Measurements from ENCODE around the gene PLCL1. TPM values are rescaled to one million over a fixed set of nuclear protein-coding genes. Genes with fewer than 3 reads are reported as not detected.

PLCL1 gene
- total and polyA plus RNA-seq, 10 of the 15 experiments (the other 5 are each of a cell fraction or from before 2014, with no cell fraction given) = 0.03 to 1.5 (median 0.22) TPM

GRCh38 chr2:197919487-197919886 lies 115.1 kb downstream of the PLCL1 start:
- RAD21 ChIA-PET (ENCODE audit: unreplicated experiment) = no interaction called here
- 0 out of 2 replicates have a peak, but pooled peaks have one; percentile 23 for TF ChIP-seq SPI1 (IDR thresholded peaks at IDR 0.05; ENCODE audit: borderline replicate concordance, insufficient read depth, low read depth, low read length)
- no peak for TF ChIP-seq ZBTB33 (IDR thresholded peaks at IDR 0.05)
- no peak for TF ChIP-seq ZSCAN29 (IDR thresholded peaks at IDR 0.05)
- no peak for TF ChIP-seq SIN3A (IDR thresholded peaks at IDR 0.05; ENCODE audit: low read depth, low read length)
- no peak for TF ChIP-seq EED (IDR thresholded peaks at IDR 0.05; ENCODE audit: low read depth)
- no peak for TF ChIP-seq ZBTB40 (IDR thresholded peaks at IDR 0.05; ENCODE audit: borderline replicate concordance)
- TF ChIP-seq NFYB (IDR thresholded peaks at IDR 0.05; ENCODE audit: insufficient read depth, low read depth, low read length) = peak; percentile 67
- no peak for TF ChIP-seq PAX5 (IDR thresholded peaks at IDR 0.05; ENCODE audit: borderline replicate concordance, low read depth, low read length)
- TF ChIP-seq ZBED1 (IDR thresholded peaks at IDR 0.05; ENCODE audit: borderline replicate concordance) = no peak
- no peak for TF ChIP-seq MYC (IDR thresholded peaks at IDR 0.05; ENCODE audit: insufficient read depth, insufficient read length, insufficient replicate concordance, low read length, severe bottlenecking)
- Histone ChIP-seq H3K79me2 (ENCODE audit: control insufficient read depth, insufficient read depth, low read length) (no peaks in the 10 kb centered on the region), H3K4me3 (no peak overlapping the region), H4K20me1 (ENCODE audit: control insufficient read depth, insufficient read depth) (no peaks in the 10 kb centered on the region), H3K4me2 (ENCODE audit: control insufficient read depth, insufficient read depth) (no peak overlapping the region), H3K27ac (ENCODE audit: control insufficient read depth, insufficient read depth) (no peak overlapping the region), H3K9me3 (replicated peaks; ENCODE audit: control insufficient read depth, insufficient read depth, low read length) (no peaks in the 10 kb centered on the region), H2AFZ (ENCODE audit: control insufficient read depth, low read depth, low read length) (no peak overlapping the region), H3K36me3 (ENCODE audit: control insufficient read depth in 2 of 2, insufficient read depth in 2 of 2, low read length in 1 of 2) (no peaks in the 10 kb centered on the region), H3K27me3 (replicated peaks in 1 of 2; ENCODE audit: control insufficient read depth in 2 of 2, insufficient read depth in 2 of 2, low read length in 1 of 2) (no peaks in the 10 kb centered on the region), H3K9ac (ENCODE audit: control insufficient read depth, insufficient read depth, low read length) (no peak overlapping the region), H3K4me1 (ENCODE audit: control insufficient read depth, insufficient read depth, low read length) (no peaks in the 10 kb centered on the region)
- SMC1A ChIA-PET (ENCODE audit: uncharacterized antibody, unreplicated experiment) = interaction anchor here (0.9 to 1.6 kb wide), 5 partner anchors 9 to 207 kb away, joined by 3 to 4 read pairs (median 3); no protein-coding TSS in a partner anchor
- in situ Hi-C loops (cut with MboI) = no loop called here
- BruUV-seq (replicated peaks) = no TSS peak
- FAIRE-seq (no peak), DNase-seq (ENCODE audit: low read depth, low spot score) (no peak), ATAC-seq (no peak)
- POLR2A ChIA-PET = no interaction called here
- CTCF ChIA-PET = interaction anchor here (2.0 kb wide), 1 partner anchor 11 kb away, joined by 7 read pairs; no protein-coding TSS in a partner anchor
- intact Hi-C loops (cut with micrococcal nuclease; ENCODE audit: unreplicated experiment) = no loop called here
